Stimulated activated CD4-positive, alpha-beta T cell treated with anti-CD3 and anti-CD28 coated beads, Interleukin-2, amount 100 ng/mL, for 4 hours (primary cell): Measurements from ENCODE around the gene BPIFA2.
"Not testable (repeated sequence)": the region's sequence is repeated elsewhere in the genome, so short reads cannot be mapped to it uniquely, and the experiment has no call there.

Experiments used
- DNase-seq: peaks from one replicate; pipeline ENCODE4 v3.0.0-alpha.2; 2020; ENCODE audit warnings: low read depth

BPIFA2 gene

GRCh38 chr20:33167859-33168258 lies at the start of gene BPIFA2:
TSS of gene BPIFA2 (plus strand) at chr20:33168159. CDS start at chr20:33169146, 987 bp downstream.
- no peak for DNase-seq

DNA sequence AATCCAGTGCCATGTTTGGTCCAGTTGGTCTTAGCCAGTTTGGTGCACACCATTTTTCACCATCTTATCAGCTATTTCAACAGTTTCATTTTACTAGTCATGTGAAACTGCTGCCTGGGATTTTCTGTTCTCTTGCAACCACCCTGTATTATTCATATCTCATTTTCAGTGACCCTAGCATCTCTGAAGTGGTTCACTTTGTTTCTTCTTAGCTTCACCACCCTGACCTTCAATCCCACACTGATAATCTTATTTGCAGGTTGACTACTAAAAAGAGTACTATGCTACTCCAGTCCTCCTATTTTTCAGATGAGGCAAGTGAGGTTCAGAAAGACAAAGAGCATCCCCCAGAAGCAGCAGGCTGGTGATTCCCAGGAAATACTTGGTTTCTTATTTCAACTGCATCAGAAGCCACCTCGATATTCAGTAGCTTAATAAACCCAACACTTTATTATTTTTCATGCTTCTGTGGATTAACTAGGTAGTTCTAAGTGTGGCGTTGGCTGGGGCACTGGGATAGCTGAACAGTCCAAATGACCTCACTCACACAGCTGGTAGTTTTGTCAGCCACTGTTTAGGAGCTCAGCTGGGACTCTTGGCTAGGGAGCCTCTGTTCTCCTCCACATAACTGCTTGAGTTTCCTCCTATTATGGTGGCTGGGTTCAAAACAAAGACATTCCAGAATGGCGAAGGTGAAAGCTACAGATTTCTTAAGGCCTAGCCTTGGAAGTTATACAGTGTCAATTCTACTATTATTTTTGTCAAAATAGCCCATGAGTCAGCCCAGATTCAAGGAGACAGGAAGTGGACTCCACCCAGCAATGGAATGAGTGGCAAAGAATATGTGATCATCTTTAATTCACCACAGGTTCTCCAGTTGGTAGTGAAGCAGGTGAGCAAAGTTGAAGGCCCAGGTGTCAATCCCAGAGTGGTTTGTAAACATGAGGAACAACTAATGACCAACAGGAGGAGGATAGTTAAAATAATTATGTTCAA lies 47.9 kb upstream of the BPIFA2 start:
- no peak for DNase-seq

DNA sequence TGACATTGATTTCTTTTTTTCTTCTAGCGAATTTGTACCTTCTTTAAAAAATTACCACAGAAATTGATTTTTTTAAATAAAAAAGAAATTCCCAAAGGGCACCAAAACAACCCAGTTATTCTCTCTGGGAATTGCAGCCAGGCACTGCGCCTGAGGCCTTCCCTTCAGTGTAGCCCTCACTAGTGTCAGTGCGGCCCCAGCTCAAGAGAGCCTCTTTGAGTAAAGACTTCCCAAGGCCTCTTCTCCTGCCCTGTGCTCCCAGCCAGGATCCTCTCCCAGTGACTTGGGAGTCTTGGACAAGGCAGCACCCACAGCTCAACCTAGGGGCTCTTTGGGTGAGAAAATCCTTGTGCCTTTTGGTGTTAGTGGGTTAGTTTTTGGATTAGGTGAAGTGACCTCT lies 47.0 kb upstream of the BPIFA2 start:
- DNase-seq: no peak

DNA sequence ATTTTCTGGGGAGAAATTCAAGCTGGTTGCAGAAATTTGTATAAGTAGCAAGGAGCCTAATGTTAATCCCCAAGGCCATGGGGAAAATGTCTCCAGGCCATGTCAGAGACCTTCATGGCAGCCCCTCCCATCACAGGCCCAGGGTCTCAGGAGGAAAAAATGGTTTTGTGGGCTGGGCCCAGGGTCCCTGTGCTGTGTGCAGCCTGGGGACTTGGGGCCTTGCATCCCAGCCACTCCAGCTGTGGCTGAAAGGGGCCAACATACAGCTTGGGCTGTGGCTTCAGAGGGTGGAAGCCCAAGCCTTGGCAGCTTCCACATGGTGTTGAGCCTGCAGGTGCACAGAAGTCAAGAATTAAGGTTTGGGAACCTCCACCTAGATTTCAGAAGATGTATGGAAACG lies 45.7 kb upstream of the BPIFA2 start:
- DNase-seq: not testable (repeated sequence)

DNA sequence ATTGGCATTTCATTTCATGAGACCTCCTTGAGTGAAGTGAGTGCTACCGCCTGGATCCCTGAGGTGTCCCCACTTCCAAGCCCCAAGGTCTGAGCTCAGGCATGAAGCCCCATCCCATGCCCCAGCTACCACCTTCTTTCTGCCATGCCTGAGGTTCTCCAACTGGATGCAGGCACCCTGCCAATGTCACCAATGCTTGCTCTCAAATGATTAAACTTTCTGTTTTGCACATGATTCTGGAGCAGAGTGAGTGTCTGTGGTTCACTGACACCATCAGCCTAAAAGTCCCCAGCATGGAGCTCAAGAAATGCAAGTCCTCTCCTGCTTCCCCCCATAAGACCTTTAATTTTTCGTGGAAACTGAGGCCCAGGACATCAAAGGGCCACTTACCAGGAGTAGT lies 43.7 kb upstream of the BPIFA2 start:
- no peak for DNase-seq

GRCh38 chr20:33124994-33125393 lies 43.0 kb upstream of the BPIFA2 start:
- DNase-seq: no peak

- no peak for DNase-seq
These were observed 42.0 kb upstream of the BPIFA2 start for GRCh38 chr20:33125983-33126382.

- no peak for DNase-seq
These were observed 40.4 kb upstream of the BPIFA2 start for GRCh38 chr20:33127422-33128097.

DNA sequence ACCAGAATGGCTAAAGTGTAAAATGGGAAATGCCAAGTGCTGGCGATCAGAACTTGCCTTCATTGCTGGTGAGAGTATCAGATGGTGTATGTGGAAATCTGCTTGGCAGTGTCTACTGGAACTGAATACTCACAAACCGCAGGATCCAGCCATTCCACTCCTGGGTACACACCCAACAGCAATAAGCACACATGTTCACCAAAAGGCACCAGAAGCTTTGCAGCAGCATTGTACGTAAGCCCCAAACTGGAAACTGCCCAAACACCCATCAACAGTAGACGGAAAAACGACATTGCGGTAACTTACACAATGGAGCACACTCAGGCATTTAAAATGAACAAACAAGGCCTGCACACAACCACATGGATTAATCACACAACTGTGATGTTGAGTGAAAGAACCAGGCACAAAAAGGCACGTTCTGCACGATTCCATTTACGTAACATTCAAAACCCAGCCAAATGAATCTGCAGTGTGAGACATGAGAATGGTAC lies 37.3 kb upstream of the BPIFA2 start:
- DNase-seq: no peak

- no peak for DNase-seq
These were observed 35.9 kb upstream of the BPIFA2 start for GRCh38 chr20:33131949-33132473.

- no peak for DNase-seq
These were observed 35.2 kb upstream of the BPIFA2 start for GRCh38 chr20:33132513-33133372.

GRCh38 chr20:33133373-33133941 lies 34.5 kb upstream of the BPIFA2 start:
- DNase-seq: no peak

DNA sequence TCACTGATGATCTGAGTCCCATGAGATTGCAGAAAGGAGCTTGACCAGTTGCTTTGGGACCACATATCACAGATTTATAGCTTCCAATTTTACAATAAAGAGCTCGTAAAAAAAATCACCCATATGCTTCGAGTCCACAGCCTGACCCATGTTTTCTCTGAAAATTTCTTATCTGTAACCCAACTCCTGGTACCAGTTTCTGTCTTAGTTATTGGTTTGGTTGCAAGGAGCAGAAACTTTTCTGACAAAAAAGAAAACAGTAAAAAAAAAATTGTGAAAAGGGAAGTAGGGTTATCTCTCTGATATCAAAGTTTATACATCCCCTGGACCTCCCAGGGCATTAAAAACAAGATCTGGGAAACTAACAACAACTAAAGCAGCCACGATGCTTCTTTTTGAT lies 30.8 kb upstream of the BPIFA2 start:
- DNase-seq: no peak

GRCh38 chr20:33139467-33139866 lies 28.5 kb upstream of the BPIFA2 start:
- no peak for DNase-seq

GRCh38 chr20:33145521-33145920 lies 22.4 kb upstream of the BPIFA2 start:
- DNase-seq: no peak

GRCh38 chr20:33147299-33147698 lies 20.7 kb upstream of the BPIFA2 start:
- DNase-seq: no peak

DNA sequence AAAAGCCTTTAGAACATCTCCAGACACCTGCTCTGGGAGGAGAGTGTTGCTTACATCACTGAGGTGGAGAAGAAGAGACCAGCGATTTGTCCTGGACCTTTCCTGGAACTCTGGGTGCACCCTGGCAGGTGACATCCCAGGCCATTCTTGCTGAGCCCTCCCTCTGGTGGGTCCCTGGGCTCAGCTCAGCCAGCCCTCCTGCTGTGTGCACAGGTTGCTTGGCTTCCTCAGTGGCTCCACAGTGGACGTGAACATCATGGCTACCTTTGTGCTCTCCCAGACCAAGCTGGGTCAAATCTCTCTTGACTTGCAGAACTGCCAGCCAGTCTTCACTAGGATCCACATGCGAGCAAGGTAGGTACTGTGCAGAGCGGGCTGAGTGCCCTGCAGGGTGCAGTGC lies 19.9 kb upstream of the BPIFA2 start:
- DNase-seq: no peak

DNA sequence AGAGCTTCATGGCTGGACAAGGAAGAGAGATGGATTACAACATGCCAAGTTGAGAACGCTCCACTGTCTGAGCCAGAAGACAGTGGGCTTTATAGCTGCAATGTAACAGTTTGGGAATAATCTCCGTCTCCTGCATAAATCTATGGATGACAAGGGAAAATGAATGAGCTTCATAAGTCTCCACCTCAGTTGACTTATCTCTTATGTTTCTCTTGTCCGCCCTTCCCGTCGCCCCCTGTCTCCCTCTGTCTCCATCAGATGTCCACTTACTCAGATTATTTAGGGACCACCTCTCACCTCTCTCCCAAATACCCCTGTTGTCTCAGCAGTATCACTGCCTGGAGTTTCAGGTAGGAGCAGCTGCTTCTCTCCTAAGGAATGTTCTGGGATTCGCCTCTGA lies 13.7 kb upstream of the BPIFA2 start:
- DNase-seq: no peak

DNA sequence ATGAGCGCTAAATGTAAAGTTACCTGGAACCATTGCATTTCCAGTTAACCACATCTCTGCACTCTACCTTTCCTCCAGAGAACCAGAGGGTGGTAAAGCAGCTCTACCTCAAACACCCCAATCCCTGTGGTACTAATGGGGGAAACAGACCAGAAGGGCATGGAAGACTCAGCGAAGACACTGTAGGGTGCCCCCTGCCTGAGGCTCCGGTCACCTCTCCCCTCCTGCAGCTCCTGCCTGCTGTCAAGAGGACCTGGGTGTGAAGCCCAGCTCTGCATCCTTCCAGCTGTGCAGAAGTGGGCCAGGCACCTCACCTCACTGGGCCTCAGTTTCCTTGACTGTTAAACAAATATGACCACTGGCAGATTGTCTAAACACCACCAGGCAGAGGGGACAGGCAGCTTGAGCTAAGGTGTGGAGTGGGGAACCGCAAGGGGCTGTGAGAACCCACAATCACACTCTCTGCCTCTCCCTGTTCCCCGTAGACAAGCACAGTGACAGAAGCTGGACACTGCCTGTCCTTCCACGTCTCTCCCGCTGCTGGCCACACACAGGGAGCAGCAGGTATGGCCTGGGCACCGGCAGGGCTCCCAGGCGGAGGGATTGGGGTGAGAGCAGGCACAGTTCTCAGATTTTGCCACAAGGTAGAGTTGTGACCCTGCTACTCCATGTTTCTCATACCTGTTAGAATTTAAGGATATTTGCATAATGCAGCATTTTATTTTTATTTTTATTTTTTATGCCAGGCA lies 9.1 kb upstream of the BPIFA2 start:
- no peak for DNase-seq

- no peak for DNase-seq
These were observed 8.2 kb upstream of the BPIFA2 start for GRCh38 chr20:33159713-33160112.

DNA sequence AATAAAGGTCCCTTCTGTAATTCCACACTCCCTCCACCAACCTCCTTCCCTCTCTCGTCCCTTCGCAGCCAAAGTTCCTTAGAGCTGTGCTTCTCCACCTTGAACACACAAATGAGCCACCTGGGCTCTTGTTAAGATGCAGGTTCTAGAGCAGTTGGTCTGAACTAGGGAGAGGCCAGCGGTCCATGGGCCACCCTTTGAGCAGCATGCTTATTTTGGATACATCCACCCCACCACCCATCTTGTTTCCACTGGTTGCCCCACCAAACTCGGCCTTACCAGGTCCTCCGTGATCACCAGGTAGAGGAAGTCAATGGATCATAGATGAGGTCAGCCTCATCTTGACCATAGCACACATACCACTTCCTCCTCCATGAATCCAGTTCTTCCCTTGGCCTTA lies 7.3 kb upstream of the BPIFA2 start:
- no peak for DNase-seq
